Nephron progenitor cell (in vitro differentiated cells): ENCODE data around the gene BIRC3.

Source experiments
- DNase-seq: peaks from one replicate; pipeline ENCODE4 v3.0.0; 2021
- H3K27ac Mint-ChIP-seq: 2 replicates; pipeline ENCODE4 v1.8.0; 2021; ENCODE audit warnings: mild to moderate bottlenecking, moderate library complexity, mixed read lengths
- H3K27me3 Mint-ChIP-seq: 2 replicates; pipeline ENCODE4 v1.8.0; 2021; ENCODE audit warnings: mild to moderate bottlenecking, low read depth, mixed read lengths; ENCODE audit not compliant: poor library complexity
- H3K36me3 Mint-ChIP-seq: 2 replicates; pipeline ENCODE4 v1.8.0; 2021; ENCODE audit warnings: low read depth, mixed read lengths
- H3K4me1 Mint-ChIP-seq: 2 replicates; pipeline ENCODE4 v1.8.0; 2021; ENCODE audit warnings: mixed read lengths
- H3K4me3 Mint-ChIP-seq: 2 replicates; pipeline ENCODE4 v1.8.0; 2021; ENCODE audit warnings: mild to moderate bottlenecking, moderate library complexity, mixed read lengths
- H3K9me3 Mint-ChIP-seq: 2 replicates; pipeline ENCODE4 v1.8.0; 2021; ENCODE audit warnings: mild to moderate bottlenecking, moderate library complexity, mixed read lengths
- CTCF ChIP-seq: fragments of 200-600 bp; sonication (generic); IDR thresholded peaks from 2 replicates; pipeline ENCODE4 v1.5.0; 2021; ENCODE audit warnings: antibody characterized with exemption

BIRC3 gene

DNA sequence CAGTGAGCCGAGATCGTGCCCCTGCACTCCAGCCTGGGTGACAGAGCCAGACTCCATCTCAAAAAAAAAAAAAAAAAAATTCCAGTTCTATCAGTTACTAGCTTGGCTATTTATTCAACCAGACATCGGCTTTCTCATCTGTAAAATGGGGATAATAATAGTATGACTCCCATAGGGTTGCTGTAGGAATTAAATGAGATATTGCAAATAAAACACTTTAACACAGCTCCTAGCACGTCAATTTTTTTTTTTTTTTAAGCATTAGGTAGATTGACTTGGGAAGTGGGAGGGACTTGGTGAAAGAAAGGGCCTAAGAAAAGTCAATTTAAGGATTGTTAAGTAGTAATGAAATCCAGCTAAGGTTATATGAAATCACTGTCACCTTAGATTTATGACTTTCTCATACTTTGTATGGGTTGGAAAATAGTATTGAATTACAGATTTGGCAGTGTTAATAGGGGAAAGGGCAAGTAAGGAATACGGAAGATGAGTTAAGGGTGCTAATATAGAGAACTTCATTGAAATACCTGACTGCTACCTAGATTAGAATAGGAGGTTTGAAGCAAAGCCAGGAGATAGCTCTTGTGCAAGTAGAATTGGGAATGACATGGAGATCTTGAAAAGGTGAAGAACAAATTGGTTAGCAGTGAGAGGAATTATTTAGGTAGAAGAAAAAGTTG lies 58.6 kb downstream of the BIRC3 start:
- H3K9me3 Mint-ChIP-seq, result peaks cover 12% of the 10 kb centered on the region
- H3K4me3 Mint-ChIP-seq, result no peak overlapping the region
- H3K36me3 Mint-ChIP-seq, result peaks cover 74% of the 10 kb centered on the region
- no peaks in the 10 kb centered on the region for H3K27me3 Mint-ChIP-seq
- H3K27ac Mint-ChIP-seq, result no peak overlapping the region
- peaks cover 7% of the 10 kb centered on the region for H3K4me1 Mint-ChIP-seq
- no peak for TF ChIP-seq CTCF
- DNase-seq, result no peak

DNA sequence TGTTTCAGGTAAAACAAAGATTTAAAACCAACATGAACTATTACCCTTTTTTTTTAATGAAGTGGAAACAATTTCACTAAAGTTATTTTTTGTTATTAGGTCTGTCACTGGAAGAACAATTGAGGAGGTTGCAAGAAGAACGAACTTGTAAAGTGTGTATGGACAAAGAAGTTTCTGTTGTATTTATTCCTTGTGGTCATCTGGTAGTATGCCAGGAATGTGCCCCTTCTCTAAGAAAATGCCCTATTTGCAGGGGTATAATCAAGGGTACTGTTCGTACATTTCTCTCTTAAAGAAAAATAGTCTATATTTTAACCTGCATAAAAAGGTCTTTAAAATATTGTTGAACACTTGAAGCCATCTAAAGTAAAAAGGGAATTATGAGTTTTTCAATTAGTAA lies 60.6 kb downstream of the BIRC3 start:
- no peak for DNase-seq
- H3K9me3 Mint-ChIP-seq, result peaks cover 4% of the 10 kb centered on the region
- no peak for TF ChIP-seq CTCF
- H3K36me3 Mint-ChIP-seq, result peaks cover 73% of the 10 kb centered on the region
- no peak overlapping the region for H3K27ac Mint-ChIP-seq
- H3K4me1 Mint-ChIP-seq, result peaks cover 7% of the 10 kb centered on the region
- no peak overlapping the region for H3K4me3 Mint-ChIP-seq
- H3K27me3 Mint-ChIP-seq, result no peaks in the 10 kb centered on the region

- Mint-ChIP-seq H3K4me1 (peaks cover 13% of the 10 kb centered on the region), H3K27ac (no peak overlapping the region), H3K27me3 (no peaks in the 10 kb centered on the region), H3K4me3 (no peak overlapping the region), H3K36me3 (peaks cover 68% of the 10 kb centered on the region), H3K9me3 (no peaks in the 10 kb centered on the region)
- no peak for TF ChIP-seq CTCF
- DNase-seq, result no peak
Measured at GRCh38 chr11:102378818-102379217, 61.5 kb downstream of the BIRC3 start.

- H3K27ac Mint-ChIP-seq, result no peak overlapping the region
- peaks cover 53% of the 10 kb centered on the region for H3K36me3 Mint-ChIP-seq
- DNase-seq, result no peak
- H3K4me3 Mint-ChIP-seq, result no peak overlapping the region
- H3K9me3 Mint-ChIP-seq, result no peaks in the 10 kb centered on the region
- no peaks in the 10 kb centered on the region for H3K27me3 Mint-ChIP-seq
- no peak for TF ChIP-seq CTCF
- peaks cover 26% of the 10 kb centered on the region for H3K4me1 Mint-ChIP-seq
Measured at GRCh38 chr11:102382384-102382783, 65.1 kb downstream of the BIRC3 start.

GRCh38 chr11:102383839-102384238 lies 66.6 kb downstream of the BIRC3 start:
- no peak for TF ChIP-seq CTCF
- no peak overlapping the region for H3K4me3 Mint-ChIP-seq
- peak overlapping the region; percentile 90 for H3K27ac Mint-ChIP-seq
- H3K27me3 Mint-ChIP-seq, result no peaks in the 10 kb centered on the region
- DNase-seq, result no peak
- no peaks in the 10 kb centered on the region for H3K9me3 Mint-ChIP-seq
- peaks cover 50% of the 10 kb centered on the region for H3K36me3 Mint-ChIP-seq
- peaks cover 26% of the 10 kb centered on the region for H3K4me1 Mint-ChIP-seq

GRCh38 chr11:102384419-102385079 lies 67.3 kb downstream of the BIRC3 start:
- peak overlapping the region; percentile 90 for H3K27ac Mint-ChIP-seq
- no peaks in the 10 kb centered on the region for H3K9me3 Mint-ChIP-seq
- no peak overlapping the region for H3K4me3 Mint-ChIP-seq
- DNase-seq, result no peak
- peaks cover 50% of the 10 kb centered on the region for H3K36me3 Mint-ChIP-seq
- H3K27me3 Mint-ChIP-seq, result no peaks in the 10 kb centered on the region
- TF ChIP-seq CTCF, result no peak
- H3K4me1 Mint-ChIP-seq, result peaks cover 26% of the 10 kb centered on the region
